ENCODE measurements around the gene TRIM67. TPM values are rescaled to one million over a fixed set of nuclear protein-coding genes. Genes with fewer than 3 reads are reported as not detected.

The TRIM67 gene
- total RNA-seq, 1 donor from 2014 or later = 0.58 TPM

DNA sequence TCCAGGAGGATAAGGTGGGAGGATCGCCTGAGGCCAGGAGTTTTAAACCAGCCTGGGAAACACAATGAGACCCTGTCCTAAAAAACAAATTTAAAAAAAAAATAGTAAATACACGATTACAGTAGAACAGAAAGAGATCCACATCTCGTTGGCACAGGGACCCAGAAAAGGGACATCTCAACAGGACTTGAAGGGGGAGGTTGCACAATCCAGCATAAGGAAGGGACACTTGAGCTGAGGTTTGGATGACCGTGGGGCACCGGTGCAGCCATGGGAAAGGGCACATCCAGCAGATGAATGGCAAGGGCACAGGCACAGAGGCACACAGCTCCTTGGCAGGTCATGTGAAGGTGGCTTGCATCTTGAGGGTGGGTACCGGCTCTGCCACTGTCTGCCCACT, 20.5 kb downstream of the TRIM67 start:
- DNase-seq (ENCODE audit: extremely low read depth, low read depth, low spot score) = no peak

DNA sequence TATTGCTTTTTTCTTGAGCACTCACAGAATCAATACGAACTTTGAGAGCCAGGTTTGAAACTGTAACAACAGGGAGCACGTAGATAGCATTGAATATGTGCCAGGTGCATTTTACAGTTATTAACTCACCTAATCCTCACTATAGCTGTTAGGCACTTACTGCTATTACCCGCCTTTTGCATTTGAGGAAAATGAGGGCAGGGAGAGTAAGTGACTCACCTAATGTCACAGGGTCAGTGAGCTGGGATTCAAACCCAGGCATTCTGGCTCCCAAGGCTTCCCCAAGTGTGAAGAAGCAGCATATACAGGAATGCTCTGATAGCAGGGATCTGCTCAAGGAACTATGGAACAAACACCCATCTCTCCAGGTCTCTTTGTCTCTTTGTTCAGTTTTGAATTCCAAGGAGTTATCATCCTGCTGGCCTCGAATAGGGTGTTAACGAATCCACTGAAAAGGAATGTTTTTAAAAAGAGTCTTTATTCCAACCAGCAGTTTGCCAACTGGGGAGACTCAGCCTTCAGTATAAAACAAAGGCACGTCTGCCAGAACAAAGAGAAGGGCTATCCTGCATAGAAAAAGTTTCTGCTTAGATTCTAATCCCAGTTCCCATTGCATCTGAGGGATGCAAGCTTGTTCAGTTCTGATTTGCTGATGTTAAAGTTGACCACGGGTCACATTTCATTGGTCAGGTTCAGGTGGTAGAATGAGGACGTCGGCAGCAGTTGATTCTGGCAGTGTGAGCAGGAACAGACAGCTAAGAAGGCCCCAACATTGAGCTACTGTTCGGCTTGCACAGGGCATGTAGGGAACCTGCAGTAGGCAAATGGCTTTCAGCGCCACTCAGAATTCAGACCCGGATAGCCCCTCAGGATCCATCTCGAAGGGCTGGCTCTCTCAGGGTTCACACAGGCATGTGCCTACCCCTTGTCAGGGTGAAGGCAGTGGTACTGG, 22.1 kb downstream of the TRIM67 start:
- DNase-seq (ENCODE audit: extremely low read depth, low read depth, low spot score) = no peak

DNA sequence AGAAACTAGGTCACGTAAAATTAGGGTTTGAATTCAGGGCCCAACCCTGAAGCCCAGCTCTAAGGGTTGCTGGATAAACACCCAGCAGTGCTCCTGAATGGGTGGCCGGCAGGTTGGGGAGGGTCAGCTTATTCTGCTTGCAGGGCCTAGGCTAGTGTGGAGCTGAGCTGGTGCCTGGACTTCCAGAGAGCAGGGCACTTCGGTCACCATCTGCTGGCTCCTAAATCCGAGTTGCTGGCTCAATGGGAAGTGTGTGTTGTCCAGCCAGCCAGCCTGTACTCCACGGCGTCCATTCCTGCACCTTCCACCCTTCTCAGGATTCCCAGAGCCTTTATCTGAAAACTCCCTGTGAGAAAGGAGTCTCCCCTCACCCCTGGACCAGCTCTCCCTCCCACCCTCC, 23.0 kb downstream of the TRIM67 start:
- DNase-seq (ENCODE audit: extremely low read depth, low read depth, low spot score) = no peak

DNA sequence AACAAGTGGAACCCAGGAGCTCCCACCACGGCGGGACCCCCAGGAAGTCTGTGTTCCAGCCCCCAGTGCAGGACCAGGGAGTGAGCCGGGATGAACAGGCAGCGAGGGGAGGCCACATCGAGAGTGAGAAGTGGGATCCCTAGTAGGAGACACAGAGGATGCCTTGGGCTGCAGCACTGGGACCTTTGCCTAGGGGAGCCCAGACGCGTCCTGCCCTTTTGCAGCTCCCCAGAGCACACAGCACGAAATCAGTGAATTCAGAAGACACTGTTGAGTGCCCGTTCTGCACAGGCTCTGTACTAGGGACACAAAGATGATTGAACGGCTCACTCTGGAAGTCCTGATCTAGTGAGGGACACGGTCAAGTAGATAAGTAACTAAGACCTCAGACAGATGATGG, 23.5 kb downstream of the TRIM67 start:
- no peak for DNase-seq (ENCODE audit: extremely low read depth, low read depth, low spot score)

- DNase-seq (ENCODE audit: extremely low read depth, low read depth, low spot score) = no peak
Measured at GRCh38 chr1:231186356-231187115, 24.7 kb downstream of the TRIM67 start.

GRCh38 chr1:231187571-231187970, 25.7 kb downstream of the TRIM67 start:
- DNase-seq (ENCODE audit: extremely low read depth, low read depth, low spot score) = no peak

GRCh38 chr1:231188072-231188471, 26.2 kb downstream of the TRIM67 start:
- DNase-seq (ENCODE audit: extremely low read depth, low read depth, low spot score) = no peak

DNA sequence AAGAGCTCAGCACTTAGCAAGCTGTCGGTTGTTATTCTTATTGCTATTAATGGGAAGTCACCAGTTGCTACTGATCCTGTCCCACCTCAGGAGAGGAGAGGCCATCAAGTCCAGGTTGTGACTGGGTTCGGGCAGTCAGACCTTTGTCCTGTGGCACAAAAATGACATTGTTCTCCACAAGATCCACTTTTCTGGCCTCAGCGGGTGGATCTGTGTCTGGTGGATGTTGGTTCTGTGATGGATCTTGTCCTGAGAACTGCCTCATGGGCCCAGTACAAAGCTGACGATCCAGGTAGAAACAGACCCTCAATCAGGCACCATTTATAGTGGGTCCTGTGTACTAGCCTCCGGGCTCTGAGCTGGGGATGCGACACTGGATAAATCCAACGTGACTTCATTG, 26.9 kb downstream of the TRIM67 start:
- DNase-seq (ENCODE audit: extremely low read depth, low read depth, low spot score) = no peak

- no peak for DNase-seq (ENCODE audit: extremely low read depth, low read depth, low spot score)
Measured at GRCh38 chr1:231189683-231190270, 27.9 kb downstream of the TRIM67 start.

DNA sequence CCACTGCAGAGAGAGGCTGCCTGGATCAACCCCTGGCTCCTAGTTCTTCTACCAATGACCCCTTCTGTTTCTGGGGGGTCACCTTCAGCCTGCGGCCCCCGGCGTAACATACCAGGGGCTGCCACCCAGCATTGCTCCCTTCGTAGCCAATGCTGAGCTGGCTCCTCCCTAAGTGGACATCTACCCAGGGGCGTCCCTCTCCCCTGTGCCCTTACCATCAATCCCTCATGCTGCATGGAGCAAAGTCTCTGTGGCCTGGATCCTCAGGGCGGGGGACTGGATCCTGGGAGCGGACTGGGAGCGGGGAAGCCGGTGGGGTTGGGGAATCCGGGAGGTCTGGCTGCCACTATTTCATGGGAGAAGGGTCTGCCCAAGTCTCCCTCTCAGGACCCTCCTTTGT, 28.6 kb downstream of the TRIM67 start:
- DNase-seq (ENCODE audit: extremely low read depth, low read depth, low spot score) = no peak

- peak; percentile 41 for DNase-seq (ENCODE audit: extremely low read depth, low read depth, low spot score)
Measured at GRCh38 chr1:231192620-231193163, 30.8 kb downstream of the TRIM67 start.

GRCh38 chr1:231193710-231194340, 32.0 kb downstream of the TRIM67 start:
- DNase-seq (ENCODE audit: extremely low read depth, low read depth, low spot score) = no peak

DNA sequence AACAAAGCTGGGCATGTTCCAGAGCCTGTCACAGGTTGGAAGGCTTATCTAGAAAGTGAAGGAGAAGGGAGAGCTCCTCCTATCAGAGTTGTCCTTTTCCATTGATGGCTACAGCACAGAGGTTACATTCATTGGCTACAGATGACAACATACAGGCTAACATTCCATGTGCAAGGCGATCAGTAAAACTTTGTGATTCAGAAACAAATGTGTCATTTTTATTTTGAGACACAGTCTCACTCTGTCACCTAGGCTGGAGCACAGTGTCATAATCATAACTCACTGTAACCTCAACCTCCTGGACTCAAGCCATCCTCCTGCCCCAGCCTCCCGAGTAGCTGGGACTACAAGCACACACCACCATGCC, 32.6 kb downstream of the TRIM67 start:
- no peak for DNase-seq (ENCODE audit: extremely low read depth, low read depth, low spot score)

- no peak for DNase-seq (ENCODE audit: extremely low read depth, low read depth, low spot score)
Measured at GRCh38 chr1:231194843-231195516, 33.1 kb downstream of the TRIM67 start.

- DNase-seq (ENCODE audit: extremely low read depth, low read depth, low spot score) = no peak
Measured at GRCh38 chr1:231196307-231196706, 34.4 kb downstream of the TRIM67 start.

GRCh38 chr1:231196728-231197127, 34.9 kb downstream of the TRIM67 start:
- no peak for DNase-seq (ENCODE audit: extremely low read depth, low read depth, low spot score)

- DNase-seq (ENCODE audit: extremely low read depth, low read depth, low spot score) = no peak
Measured at GRCh38 chr1:231199868-231200267, 38.0 kb downstream of the TRIM67 start.

GRCh38 chr1:231200388-231201031, 38.7 kb downstream of the TRIM67 start:
- DNase-seq (ENCODE audit: extremely low read depth, low read depth, low spot score) = no peak

- no peak for DNase-seq (ENCODE audit: extremely low read depth, low read depth, low spot score)
Measured at GRCh38 chr1:231201375-231201978, 39.6 kb downstream of the TRIM67 start.

All from glomerular endothelial cell (primary cell).